GM21423 (cell line): ENCODE data around the gene DOK6.
"Not testable (repeated sequence)": the region's sequence is repeated elsewhere in the genome, so short reads cannot be mapped to it uniquely, and the experiment has no call there.

ENCODE experiments used
- ATAC-seq: cut with Tn5 transposase; IDR thresholded peaks from one replicate; pipeline ENCODE4 v1.9.1; 2021; ENCODE audit warnings: mild to moderate bottlenecking, moderate library complexity; ENCODE audit not compliant: unreplicated experiment

Gene DOK6

DNA sequence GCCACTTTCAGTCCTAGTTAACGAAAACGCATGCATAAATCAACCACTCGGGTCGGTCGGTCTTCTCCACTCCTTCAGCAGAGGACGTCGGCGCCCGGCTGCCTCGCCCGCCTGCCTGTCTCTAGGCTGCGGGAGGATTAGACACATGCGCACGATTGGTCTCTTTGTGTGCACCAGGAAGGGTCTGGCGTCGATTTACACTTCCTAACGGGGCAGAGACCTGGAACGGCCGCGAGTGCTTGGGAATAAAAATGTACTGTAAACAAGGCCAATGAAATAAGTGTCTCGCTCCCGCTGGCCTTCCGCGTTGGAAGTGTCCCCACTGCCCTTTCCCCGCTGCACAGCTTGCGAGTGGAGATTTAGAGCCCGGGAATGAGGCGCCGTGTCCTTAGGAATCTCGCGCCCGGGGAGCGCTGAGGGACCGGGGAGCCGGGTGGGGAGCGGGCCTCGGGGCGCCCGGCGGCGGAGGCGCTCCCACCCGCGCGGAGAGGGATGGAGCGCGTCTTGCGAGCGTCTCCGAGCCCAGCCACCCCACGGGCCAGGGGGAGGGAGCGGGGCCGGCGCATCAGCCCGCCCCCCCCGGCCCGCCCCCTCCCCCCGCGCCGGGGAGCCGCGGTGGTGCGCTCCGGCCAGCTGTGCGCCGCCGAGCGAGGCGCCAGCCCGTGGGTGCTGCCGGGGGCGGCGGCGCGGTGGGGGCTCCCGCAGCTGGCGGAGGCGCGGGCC lies at the start of gene DOK6:
Gene DOK6 (plus strand): TSS at position 636 of the 723 bp plus-strand sequence.
- ATAC-seq, result no peak

DNA sequence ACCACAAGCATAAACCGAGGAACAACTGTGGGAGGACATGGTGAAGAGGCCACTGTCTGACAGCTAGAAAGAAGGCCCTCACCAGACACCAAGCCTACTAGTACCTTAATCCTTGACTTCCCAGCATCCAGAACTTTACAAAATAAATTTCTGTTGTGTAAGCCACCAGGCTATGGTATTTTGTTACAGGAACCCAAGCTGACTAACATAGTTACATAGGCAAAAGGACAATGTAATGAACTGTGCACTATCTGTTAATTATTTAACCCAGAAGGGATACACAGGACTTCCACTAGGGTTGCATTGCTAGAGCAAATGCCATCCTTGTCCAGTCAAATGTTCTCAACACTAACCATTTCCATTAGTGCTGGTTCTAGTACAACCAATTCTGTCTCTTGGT lies 47.7 kb upstream of the DOK6 start:
- no peak for ATAC-seq

DNA sequence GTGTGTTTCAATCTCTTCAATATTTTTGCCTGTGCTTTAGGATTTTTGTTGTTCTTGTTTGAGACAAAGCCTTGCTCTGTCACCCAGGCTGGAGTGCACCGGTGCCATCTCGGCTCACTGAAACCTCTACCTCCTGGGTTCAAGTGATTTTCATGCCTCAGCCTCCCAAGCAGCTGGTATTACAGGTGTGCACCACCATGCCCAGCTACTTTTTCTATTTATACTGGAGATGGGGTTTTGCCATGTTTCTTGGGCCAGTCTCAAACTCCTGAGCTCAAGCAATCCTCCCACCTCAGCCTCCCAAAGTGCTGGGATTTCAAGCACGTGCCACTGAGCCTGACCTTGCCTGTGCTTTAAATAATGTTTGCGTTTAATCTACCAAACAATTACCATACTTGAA lies 43.1 kb upstream of the DOK6 start:
- ATAC-seq, result no peak

DNA sequence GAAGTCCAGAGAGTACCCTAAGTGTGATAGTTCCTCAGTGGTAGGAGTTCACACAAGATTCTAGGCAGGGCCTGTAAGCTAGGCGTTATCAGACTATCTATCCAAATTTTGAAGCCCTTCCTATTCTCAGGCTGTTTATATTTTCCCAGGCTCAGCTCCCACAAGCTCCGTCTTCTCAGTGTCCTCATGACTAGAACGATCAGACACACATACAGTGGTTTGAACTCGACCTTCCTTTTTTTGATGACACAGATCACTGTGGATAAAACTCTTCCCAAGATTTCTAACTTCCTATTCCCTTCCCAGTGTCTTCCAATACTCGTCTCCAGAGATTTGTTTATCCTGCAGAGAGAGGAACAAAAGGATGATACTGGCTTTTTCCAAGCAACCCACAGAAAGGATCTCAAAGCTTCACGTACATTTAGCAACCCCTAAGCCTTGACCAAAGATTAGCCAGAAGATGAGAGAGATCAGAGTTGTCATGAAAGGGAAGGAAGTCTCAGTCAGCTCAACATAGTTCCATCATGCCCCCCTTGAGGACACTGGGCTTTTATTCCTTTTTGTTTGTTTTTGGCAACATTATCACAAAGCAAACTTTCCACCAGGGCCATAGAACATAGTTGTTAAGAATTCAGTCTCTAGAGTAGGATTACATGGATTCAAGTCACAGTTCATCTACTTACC lies 42.3 kb upstream of the DOK6 start:
- ATAC-seq, result no peak

DNA sequence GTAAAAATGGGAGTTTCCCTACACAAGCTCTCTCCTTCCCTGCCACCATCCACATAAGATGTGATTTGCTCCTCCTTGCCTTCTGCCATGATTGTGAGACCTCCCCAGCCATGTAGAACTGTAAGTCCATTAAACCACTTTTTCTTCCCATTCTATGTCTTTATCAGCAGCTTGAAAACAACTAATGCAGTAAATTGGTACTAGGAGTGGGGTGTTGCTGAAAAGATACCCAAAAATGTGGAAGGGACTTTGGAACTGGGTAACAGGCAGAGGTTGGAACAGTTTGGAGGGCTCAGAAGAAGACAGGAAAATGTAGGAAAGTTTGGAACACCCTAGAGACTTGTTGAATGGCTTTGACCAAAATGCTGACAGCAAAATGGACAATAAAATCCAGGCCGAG lies 40.9 kb upstream of the DOK6 start:
- not testable (repeated sequence) for ATAC-seq

DNA sequence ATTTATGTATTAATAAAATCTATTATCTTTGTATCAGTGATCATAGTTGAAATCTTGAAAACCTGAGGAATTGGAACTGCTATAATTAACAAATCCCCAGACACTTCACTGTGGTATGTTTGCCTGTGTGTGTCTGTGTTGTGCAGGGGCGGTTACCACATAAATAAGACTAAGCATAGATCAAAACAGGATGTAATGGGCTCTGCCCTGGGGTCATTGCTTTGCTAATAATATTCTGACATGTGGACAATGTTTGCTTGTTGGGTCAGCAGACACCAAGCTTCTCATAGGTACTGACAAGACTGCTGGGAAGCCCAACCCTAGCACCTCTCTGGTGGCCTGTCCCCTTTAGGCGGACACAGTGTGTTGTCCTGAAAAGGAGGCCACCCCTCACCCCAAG lies 35.8 kb upstream of the DOK6 start:
- no peak for ATAC-seq

DNA sequence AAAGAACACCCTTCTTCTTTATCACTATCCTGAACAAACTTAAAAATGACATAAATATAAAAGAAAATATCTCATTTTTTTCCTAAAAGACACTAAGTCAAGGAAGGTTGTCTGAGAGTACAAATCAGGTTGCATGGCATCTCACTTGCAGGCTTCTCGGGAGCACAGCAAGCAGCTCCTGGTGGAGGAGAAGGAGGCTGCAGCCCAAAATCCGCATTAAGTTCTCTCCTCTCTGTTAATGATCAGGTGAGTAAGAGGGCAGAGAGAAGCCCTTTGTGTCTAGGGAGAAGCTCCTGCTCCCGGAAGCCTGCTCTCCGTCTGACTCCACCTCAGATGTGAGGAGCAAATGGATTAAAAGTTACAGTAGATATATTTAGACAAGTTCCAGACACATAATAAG lies 35.0 kb upstream of the DOK6 start:
- ATAC-seq, result no peak

DNA sequence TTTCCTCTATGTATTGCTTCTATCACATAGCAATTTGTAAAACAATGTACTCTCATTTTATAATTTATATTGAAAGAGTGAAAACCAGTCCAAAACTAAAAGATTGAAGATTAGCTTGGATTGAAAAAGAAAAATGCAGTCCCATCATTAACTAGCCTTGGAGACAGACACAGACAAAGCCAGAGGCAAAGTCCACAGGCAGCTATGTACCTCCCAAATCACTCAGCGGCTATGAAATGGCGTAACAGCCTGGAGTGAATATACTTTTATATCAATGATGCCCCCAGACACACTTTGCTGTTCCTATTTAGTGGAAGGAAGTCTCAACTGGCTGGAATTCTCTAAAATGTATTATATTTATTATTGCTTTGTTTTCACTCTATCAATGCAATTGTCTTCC lies 33.6 kb upstream of the DOK6 start:
- no peak for ATAC-seq

DNA sequence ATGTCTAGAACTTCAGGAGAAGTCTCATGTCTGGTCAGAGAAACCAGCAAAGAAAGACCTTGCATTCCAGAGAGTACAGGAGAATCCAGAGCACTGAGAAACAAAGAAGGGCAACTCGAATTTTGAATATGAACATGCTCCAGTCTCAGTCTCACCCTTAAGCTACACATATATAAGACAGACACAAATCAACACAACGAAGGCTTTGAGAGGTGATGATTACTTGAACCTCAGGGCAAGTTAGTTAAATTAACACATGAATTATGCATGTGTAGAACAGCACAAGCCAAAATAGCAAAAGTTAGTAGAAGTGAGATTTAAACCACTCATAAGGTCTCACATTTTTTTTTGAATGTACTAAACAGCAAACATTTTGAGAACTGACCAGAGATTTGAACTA lies 29.0 kb upstream of the DOK6 start:
- no peak for ATAC-seq

DNA sequence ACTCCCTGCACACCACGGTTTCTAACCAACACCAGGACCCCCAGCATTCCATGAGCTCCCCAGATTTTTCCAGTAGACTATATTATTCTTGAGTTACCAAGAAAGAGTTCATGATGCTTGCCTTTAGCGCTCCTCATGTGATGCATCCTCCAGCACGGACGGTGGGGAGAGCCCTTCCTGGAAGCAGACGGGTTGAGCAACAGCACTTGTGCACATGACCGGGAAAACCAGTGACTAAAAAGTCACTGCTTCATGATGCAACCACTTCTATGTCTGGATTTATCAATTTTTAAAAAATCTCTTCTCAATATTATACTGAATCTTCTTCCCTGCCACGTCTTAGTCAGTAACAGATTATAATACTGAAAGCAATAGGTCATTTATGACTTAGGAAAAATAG lies 20.4 kb upstream of the DOK6 start:
- no peak for ATAC-seq

DNA sequence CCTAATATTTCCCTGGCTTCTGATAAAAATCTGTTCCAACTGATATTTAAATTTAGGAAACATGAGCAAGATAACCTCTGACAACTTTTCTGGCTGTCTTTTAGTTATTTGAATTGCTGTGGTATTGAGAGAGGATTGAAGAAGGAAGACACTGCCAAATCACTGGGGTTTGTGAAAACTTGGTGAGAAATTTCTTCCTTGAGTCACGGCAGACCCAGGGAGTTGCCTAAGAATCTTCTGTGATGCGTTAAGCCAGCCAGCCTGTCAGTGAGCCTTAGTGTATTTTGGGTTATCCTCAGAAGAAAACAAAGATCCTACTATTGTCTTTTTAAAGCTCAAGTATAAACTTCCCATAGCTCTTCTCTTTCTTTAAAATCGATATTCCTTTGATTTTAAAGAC lies 17.5 kb upstream of the DOK6 start:
- ATAC-seq, result no peak

DNA sequence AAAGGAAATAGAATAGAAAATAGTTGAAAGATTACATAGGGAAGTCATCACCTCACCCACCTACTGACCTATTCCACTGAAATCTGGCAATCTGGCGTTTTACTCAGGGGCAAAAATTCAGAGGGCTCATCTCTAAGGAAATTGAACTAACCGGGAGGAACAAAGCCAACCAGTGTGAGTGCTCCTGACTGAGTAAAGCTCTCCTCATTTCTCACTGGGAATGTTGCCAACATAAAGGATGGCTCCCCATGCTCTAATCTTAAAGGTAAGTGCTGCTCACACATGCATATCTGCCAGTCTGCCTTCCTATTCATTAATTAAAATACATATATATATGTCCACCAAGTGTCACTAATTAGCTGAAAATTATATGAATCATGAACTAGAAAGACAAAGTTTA lies 13.5 kb upstream of the DOK6 start:
- no peak for ATAC-seq

DNA sequence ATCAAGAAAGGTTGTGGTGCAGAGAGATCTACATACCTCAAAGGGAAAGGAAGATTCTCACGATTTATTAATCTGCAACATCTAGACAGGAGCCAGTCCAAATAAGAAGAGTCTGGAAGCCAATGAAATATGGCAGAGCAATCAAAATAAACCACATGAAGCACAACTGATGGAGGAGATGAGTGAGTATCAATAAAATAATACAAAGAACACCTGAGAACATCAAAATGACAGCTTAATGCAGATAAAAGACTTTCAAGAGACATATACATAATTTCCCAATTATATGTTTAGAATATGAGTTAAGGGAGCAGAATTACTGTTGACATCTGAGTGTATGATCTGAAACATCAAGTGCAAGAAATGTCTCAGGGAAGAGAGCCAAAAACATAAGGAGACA lies 12.5 kb upstream of the DOK6 start:
- ATAC-seq, result no peak

DNA sequence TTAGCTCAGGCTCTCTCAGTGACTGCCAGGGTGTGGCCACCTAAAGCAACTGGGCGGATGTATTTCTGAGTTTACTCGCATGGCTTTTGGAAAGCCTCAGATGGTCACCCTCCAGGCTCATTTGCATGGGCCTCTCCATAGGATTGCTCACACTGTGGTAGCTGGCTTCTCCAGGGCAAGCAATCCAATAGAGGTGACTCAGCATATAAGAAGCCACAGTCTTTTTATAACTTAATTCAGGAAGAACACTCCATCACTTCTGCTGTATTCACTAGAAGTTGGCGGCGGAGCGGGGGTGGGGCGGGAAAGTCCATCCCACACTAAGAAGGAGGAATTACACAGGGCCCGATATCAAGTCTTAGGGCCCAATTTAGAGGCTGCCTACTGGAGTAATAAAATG lies 3.6 kb upstream of the DOK6 start:
- ATAC-seq, result no peak

DNA sequence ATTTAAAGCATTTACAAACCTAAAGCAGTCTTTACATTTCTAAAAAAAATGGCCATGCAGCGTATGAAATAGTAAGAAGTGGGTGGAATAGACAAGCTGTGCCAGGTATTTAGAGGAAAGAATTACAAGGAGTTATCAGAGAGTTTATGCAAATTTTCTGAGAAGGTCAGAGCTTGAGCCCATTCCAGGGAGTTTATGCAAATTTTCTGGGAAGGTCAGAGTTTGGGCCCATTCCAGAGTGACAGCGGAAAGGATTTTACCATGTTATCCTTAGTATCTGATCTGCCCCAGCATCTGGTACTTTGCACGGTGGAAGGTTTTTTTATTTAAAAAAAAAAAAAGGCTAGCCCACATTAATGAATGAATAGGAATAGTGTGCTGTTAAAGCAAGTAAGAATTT lies 1.4 kb upstream of the DOK6 start:
- no peak for ATAC-seq

DNA sequence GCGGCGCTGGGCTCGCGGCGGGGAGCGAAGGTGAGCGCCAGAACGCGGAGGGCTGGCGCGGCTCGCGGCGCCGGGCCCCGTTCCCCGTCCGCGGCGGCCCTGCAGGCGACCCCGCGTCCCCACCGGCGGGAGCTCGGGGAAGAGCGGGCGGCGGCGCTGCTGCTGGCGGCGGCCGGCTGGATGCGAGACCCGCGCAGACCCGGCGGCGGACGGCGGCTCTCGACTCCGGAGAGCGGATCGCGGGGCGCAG lies 213 bp downstream of the DOK6 start:
- ATAC-seq, result no peak

DNA sequence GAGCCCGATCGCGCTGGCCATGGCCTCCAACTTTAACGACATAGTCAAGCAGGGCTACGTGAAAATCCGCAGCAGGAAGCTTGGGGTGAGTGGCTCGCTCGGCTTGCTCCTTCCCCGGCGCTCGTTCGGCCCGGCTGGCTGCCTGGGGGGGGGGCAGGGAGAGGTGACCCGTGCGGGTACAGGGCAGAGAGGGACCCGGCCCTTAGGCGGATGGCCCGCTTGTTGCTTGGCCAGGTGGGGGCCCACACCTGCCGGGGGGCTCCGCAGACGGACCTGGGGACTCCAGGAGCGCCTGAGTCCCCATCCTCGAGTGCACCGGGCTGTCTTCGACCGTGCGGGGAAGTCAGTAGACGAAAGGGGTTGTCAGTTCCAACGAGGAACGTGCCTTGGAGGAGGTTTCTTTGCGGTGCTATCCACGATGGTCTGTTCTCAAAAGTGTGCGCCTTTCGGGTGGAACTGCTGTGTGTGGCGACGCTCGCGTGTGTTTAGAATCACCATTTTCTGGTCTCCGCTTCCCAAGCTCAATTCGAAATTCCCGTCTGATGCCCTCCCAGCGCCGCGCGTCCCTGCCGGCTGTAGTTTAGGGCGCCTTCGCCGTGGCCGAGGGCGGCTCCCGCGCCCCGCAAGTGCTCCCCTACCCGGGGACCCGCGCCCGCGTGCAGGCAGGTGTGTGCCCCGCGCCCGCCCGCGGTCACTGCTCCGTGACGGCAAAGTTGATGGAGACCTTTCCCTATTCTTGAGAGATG lies 711 bp downstream of the DOK6 start:
- ATAC-seq, result no peak

DNA sequence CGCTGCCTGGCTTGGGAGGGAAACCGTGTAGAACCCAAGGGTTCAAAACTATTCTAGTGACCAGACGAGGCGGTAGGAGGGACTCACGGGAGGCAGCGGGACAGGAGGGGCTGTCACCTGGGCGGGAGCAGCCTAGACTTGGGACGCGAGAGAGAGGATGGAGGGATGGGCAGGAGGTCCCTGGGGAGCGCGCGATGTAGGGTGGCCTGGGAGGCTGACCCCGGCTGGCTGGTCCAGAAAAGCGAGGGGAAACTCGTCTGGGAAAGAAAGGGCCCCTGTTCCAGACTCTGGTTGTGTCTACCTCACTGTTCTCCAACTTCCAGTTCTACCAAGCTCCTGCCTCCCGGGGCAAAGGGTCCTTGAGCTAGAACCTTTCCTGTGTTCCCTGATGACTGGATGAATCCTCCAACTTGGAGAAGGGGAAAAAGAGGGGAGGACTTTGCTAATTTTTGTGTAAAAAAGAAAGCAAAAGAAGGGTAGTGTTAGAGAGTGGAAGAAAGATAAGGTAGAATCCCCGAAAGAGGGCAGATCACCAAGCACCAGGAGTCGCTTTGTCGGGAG lies 1.4 kb downstream of the DOK6 start:
- ATAC-seq, result no peak

DNA sequence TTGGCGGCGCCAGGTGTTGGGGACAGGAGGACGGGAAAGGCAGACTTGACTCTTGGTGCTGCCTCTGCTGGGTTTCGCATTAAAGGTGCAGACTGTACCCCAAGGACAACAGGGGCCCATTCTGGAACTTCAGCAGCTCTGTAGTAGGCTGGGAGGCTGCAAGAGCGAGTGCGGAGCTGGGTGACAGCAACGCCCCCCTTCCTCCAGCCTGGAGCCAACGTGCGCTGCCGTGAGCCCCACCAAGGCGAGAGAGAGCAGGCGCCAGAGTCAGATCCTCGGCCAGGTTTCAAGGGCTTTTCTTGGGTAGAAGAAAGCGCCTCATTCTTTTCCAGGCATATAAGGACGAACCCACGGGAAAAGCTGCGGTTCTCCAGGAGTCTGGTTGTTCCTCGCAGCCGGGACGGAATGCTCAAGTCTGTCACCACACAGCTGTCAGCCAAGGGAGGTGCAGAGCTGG lies 1.9 kb downstream of the DOK6 start:
- ATAC-seq, result no peak

DNA sequence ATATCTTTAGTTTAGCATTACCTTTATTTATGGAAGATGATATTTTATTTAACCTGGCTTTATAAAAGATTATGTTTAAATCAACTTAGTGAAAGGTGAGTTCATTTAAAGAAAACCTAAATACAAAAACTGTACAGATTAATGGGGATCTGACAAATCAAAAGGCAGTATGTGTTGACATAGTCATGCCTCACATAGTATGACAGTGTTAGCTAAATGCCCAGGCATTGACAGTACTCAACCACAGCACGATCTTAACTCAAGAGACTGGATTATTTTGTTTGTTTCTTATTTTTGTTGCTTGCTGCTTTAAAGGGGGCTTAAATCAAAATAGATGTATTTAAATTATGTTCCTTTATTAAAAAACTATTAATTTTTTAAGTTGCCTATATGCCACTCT lies 7.8 kb downstream of the DOK6 start:
- no peak for ATAC-seq

DNA sequence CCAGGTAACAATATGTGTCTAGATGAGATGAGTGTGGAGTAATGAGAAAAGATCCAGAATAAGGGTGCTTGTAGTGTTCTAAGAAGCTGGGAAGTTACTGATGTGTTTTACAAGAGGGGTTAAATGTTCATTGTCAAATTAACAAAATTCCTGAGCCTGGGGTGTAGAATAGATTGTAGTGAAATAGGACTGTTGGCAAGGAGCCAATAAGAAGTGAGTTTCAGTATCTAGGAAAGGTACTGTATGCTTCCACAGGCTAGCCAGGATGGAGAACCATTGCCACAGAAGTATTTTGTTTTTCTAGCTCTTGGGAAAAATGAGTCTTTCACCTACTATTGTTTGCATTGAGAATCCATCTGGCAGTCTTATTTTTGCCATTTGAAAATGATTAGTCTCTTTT lies 10.5 kb downstream of the DOK6 start:
- no peak for ATAC-seq

DNA sequence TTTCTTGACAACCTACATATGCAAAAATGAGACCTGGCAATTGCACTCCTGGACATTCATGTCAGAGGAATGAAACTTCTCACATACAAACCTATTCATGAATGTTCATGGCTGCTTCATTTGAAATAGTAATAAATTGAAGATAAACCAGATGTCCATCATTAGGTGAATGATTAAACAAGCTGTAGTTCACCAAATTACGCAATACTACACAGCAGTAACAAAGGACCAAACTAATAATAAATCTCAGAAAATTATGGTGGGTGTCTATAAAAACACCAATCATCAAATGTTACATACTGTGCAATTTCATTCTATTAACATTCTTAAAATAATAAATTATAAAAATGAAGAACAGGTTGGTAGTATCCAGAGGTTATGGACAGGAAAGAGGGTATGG lies 13.5 kb downstream of the DOK6 start:
- ATAC-seq, result no peak
